Neural cell (in vitro differentiated cells): ENCODE data around the gene LIN37. TPM values are rescaled to one million over a fixed set of nuclear protein-coding genes. Genes with fewer than 3 reads are reported as not detected.

ENCODE experiments used
- H2AFZ ChIP-seq: fragments of 200-600, 300-800 bp; sonication (generic), shearing (Covaris generic); 2 replicates; pipeline ENCODE4 v1.6.0; 2014; ENCODE audit warnings: low read depth, mild to moderate bottlenecking, antibody characterized with exemption, low read length, moderate library complexity
- H3F3A ChIP-seq: fragments of 200-600 bp; shearing (Covaris generic); 2 replicates; pipeline ENCODE4 v1.6.1; 2016; ENCODE audit warnings: mild to moderate bottlenecking, moderate library complexity, mixed read lengths, antibody characterized with exemption, low read length; ENCODE audit not compliant: insufficient read depth, poor library complexity, severe bottlenecking
- H3K27ac ChIP-seq: fragments of 200-600, 300-800 bp; sonication (generic), shearing (Covaris generic); 2 replicates; pipeline ENCODE4 v1.5.1; 2014; ENCODE audit warnings: mild to moderate bottlenecking, low read length, moderate library complexity
- H3K27me3 ChIP-seq: fragments of 300-800, 200-600 bp; sonication (generic), shearing (Covaris generic); 2 replicates; pipeline ENCODE4 v1.6.0; 2014; ENCODE audit warnings: mild to moderate bottlenecking, low read depth, low read length, moderate library complexity; ENCODE audit not compliant: insufficient read depth
- H3K36me3 ChIP-seq: fragments of 300-800, 200-600 bp; sonication (generic), shearing (Covaris generic); 2 replicates; pipeline ENCODE4 v1.5.1; 2014; ENCODE audit warnings: mild to moderate bottlenecking, antibody characterized with exemption, low read length, moderate library complexity; ENCODE audit not compliant: insufficient read depth
- H3K4me2 ChIP-seq: fragments of 300-800, 200-600 bp; sonication (generic), shearing (Covaris generic); 2 replicates; pipeline ENCODE4 v1.6.0; 2014; ENCODE audit warnings: mild to moderate bottlenecking, low read length
- H3K4me3 ChIP-seq: fragments of 300-800, 200-600 bp; sonication (generic), shearing (Covaris generic); 2 replicates; pipeline ENCODE4 v1.5.1; 2014; ENCODE audit warnings: mild to moderate bottlenecking, low read length, moderate library complexity
- H3K79me2 ChIP-seq: fragments of 200-600 bp; shearing (Covaris generic); replicated peaks from 2 replicates; pipeline ENCODE4 v1.6.0; 2014; ENCODE audit warnings: mild to moderate bottlenecking, low read length, moderate library complexity; ENCODE audit not compliant: insufficient read depth
- H3K9ac ChIP-seq: fragments of 300-800, 200-600 bp; sonication (generic), shearing (Covaris generic); 2 replicates; pipeline ENCODE4 v1.6.1; 2016; ENCODE audit warnings: mild to moderate bottlenecking, low read length, mixed read lengths
- H3K9me2 ChIP-seq: fragments of 200-600 bp; shearing (Covaris generic); 2 replicates; pipeline ENCODE4 v1.6.1; 2016; ENCODE audit warnings: mild to moderate bottlenecking, low read length, mixed read lengths; ENCODE audit not compliant: insufficient read depth
- H3K9me3 ChIP-seq: fragments of 200-600, 300-800 bp; sonication (generic), shearing (Covaris generic); 2 replicates; pipeline ENCODE4 v1.6.1; 2016; ENCODE audit warnings: mild to moderate bottlenecking, mixed run types, low read length, moderate library complexity, mixed read lengths
- H4K20me1 ChIP-seq: fragments of 200-600 bp; shearing (Covaris generic); 2 replicates; pipeline ENCODE4 v1.6.1; 2016; ENCODE audit warnings: mild to moderate bottlenecking, mixed run types; ENCODE audit not compliant: insufficient read depth
- EP300 ChIP-seq: fragments of 450-650 bp; conservative IDR thresholded peaks from 2 replicates; pipeline ENCODE4 v1.6.1; 2014; ENCODE audit warnings: antibody characterized with exemption, mild to moderate bottlenecking, moderate library complexity; ENCODE audit not compliant: poor library complexity, severe bottlenecking
- EZH2 ChIP-seq: fragments of 200-600, 300-800 bp; shearing (Covaris generic), sonication (generic); IDR thresholded peaks from 2 replicates; pipeline ENCODE4 v1.6.1; 2014; ENCODE audit warnings: antibody characterized with exemption, low read length, borderline replicate concordance, mild to moderate bottlenecking; ENCODE audit not compliant: insufficient read depth, poor library complexity, severe bottlenecking
- MXI1 ChIP-seq: fragments of 450-650 bp; conservative IDR thresholded peaks from 2 replicates; pipeline ENCODE4 v1.6.1; 2014; ENCODE audit warnings: antibody characterized with exemption, mild to moderate bottlenecking; ENCODE audit not compliant: poor library complexity, severe bottlenecking
- POLR2AphosphoS5 ChIP-seq: IDR thresholded peaks from 2 replicates; pipeline ENCODE4 v1.6.1; 2012
- RAD21 ChIP-seq: fragments of 450-650 bp; conservative IDR thresholded peaks from 2 replicates; pipeline ENCODE4 v1.6.1; 2014; ENCODE audit warnings: antibody characterized with exemption, mild to moderate bottlenecking, moderate library complexity
- SMC3 ChIP-seq: fragments of 450-650 bp; conservative IDR thresholded peaks from 2 replicates; pipeline ENCODE4 v1.6.1; 2014; ENCODE audit warnings: antibody characterized with exemption, mild to moderate bottlenecking, moderate library complexity; ENCODE audit not compliant: poor library complexity
- TAF1 ChIP-seq: IDR thresholded peaks from 2 replicates; pipeline ENCODE4 v1.6.1; 2012; ENCODE audit warnings: low read depth
- polyA plus RNA-seq: library from polyadenylated mRNA; depleted of rRNA; stranded (reverse); fragments of >200 nt; gene quantifications from 2 replicates; pipeline ENCODE4 v1.2.3, GENCODE V29; 2014
- TF ChIP-seq, protein P1 (sequence below): fragments of 450-650 bp; IDR thresholded peaks from 2 replicates; pipeline ENCODE4 v1.5.1; 2014; ENCODE audit warnings: antibody characterized with exemption, mild to moderate bottlenecking, moderate library complexity; ENCODE audit not compliant: poor library complexity, severe bottlenecking
- TF ChIP-seq, protein P2 (sequence below): IDR thresholded peaks from 2 replicates; pipeline ENCODE4 v1.6.1; 2012; ENCODE audit warnings: borderline replicate concordance

The LIN37 gene
- polyA plus RNA-seq, 1 donor from 2014 or later: 25.7 TPM

GRCh38 chr19:35703343-35703742 is 45.0 kb upstream of the LIN37 start:
- Histone ChIP-seq H2AFZ (no peak overlapping the region), H3F3A (no peaks in the 10 kb centered on the region), H3K27me3 (no peaks in the 10 kb centered on the region), H3K4me3 (no peak overlapping the region), H3K9me2 (no peaks in the 10 kb centered on the region), H4K20me1 (no peaks in the 10 kb centered on the region), H3K4me2 (no peak overlapping the region), H3K36me3 (no peaks in the 10 kb centered on the region), H3K27ac (no peak overlapping the region), H3K9ac (no peak overlapping the region), H3K9me3 (no peaks in the 10 kb centered on the region), H3K79me2 (no peaks in the 10 kb centered on the region)
- TF ChIP-seq, protein P1, sequence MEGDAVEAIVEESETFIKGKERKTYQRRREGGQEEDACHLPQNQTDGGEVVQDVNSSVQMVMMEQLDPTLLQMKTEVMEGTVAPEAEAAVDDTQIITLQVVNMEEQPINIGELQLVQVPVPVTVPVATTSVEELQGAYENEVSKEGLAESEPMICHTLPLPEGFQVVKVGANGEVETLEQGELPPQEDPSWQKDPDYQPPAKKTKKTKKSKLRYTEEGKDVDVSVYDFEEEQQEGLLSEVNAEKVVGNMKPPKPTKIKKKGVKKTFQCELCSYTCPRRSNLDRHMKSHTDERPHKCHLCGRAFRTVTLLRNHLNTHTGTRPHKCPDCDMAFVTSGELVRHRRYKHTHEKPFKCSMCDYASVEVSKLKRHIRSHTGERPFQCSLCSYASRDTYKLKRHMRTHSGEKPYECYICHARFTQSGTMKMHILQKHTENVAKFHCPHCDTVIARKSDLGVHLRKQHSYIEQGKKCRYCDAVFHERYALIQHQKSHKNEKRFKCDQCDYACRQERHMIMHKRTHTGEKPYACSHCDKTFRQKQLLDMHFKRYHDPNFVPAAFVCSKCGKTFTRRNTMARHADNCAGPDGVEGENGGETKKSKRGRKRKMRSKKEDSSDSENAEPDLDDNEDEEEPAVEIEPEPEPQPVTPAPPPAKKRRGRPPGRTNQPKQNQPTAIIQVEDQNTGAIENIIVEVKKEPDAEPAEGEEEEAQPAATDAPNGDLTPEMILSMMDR: no peak
- TF ChIP-seq MXI1 (no peak), RAD21 (no peak), POLR2AphosphoS5 (no peak), EZH2 (no peak), EP300 (no peak), SMC3 (no peak), TAF1 (no peak)
- TF ChIP-seq, protein P2, sequence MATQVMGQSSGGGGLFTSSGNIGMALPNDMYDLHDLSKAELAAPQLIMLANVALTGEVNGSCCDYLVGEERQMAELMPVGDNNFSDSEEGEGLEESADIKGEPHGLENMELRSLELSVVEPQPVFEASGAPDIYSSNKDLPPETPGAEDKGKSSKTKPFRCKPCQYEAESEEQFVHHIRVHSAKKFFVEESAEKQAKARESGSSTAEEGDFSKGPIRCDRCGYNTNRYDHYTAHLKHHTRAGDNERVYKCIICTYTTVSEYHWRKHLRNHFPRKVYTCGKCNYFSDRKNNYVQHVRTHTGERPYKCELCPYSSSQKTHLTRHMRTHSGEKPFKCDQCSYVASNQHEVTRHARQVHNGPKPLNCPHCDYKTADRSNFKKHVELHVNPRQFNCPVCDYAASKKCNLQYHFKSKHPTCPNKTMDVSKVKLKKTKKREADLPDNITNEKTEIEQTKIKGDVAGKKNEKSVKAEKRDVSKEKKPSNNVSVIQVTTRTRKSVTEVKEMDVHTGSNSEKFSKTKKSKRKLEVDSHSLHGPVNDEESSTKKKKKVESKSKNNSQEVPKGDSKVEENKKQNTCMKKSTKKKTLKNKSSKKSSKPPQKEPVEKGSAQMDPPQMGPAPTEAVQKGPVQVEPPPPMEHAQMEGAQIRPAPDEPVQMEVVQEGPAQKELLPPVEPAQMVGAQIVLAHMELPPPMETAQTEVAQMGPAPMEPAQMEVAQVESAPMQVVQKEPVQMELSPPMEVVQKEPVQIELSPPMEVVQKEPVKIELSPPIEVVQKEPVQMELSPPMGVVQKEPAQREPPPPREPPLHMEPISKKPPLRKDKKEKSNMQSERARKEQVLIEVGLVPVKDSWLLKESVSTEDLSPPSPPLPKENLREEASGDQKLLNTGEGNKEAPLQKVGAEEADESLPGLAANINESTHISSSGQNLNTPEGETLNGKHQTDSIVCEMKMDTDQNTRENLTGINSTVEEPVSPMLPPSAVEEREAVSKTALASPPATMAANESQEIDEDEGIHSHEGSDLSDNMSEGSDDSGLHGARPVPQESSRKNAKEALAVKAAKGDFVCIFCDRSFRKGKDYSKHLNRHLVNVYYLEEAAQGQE: no peak

GRCh38 chr19:35704218-35704617 is 44.2 kb upstream of the LIN37 start, which contains the start of gene ZBTB32:
Gene ZBTB32 (plus strand): TSS chr19:35704558. CDS start chr19:35714627, 10,069 bp downstream.
- H3K9ac ChIP-seq: no peak within 1 kb of the TSS
- H3F3A ChIP-seq: no peaks in the 10 kb centered on the region
- H4K20me1 ChIP-seq: no peaks in the 10 kb centered on the region
- TF ChIP-seq TAF1: no peak
- no peak for TF ChIP-seq EZH2
- no peak for TF ChIP-seq RAD21
- no peak for TF ChIP-seq EP300
- TF ChIP-seq SMC3: no peak
- TF ChIP-seq POLR2AphosphoS5: no peak
- TF ChIP-seq, protein P1: no peak
- no peak for TF ChIP-seq MXI1
- H3K36me3 ChIP-seq: no peaks in the 10 kb centered on the region
- H3K27me3 ChIP-seq: no peaks in the 10 kb centered on the region
- no peak within 1 kb of the TSS for H2AFZ ChIP-seq
- no peaks in the 10 kb centered on the region for H3K9me2 ChIP-seq
- no peaks in the 10 kb centered on the region for H3K79me2 ChIP-seq
- no peaks in the 10 kb centered on the region for H3K9me3 ChIP-seq
- H3K4me3 ChIP-seq: no peak within 1 kb of the TSS
- H3K4me2 ChIP-seq: no peak within 1 kb of the TSS
- no peak within 1 kb of the TSS for H3K27ac ChIP-seq
